Placental epithelial cell (primary cell): Measurements from ENCODE around the gene RNASE3. TPM values are rescaled to one million over a fixed set of nuclear protein-coding genes. Genes with fewer than 3 reads are reported as not detected.

Experiments used
- total RNA-seq: library from RNA; depleted of rRNA; stranded (reverse); fragments of >200 nt; gene quantifications from 2 replicates; pipeline ENCODE4 v1.2.3, GENCODE V29; 2012

RNASE3 gene
- total RNA-seq, result not detected in 2 replicates

DNA sequence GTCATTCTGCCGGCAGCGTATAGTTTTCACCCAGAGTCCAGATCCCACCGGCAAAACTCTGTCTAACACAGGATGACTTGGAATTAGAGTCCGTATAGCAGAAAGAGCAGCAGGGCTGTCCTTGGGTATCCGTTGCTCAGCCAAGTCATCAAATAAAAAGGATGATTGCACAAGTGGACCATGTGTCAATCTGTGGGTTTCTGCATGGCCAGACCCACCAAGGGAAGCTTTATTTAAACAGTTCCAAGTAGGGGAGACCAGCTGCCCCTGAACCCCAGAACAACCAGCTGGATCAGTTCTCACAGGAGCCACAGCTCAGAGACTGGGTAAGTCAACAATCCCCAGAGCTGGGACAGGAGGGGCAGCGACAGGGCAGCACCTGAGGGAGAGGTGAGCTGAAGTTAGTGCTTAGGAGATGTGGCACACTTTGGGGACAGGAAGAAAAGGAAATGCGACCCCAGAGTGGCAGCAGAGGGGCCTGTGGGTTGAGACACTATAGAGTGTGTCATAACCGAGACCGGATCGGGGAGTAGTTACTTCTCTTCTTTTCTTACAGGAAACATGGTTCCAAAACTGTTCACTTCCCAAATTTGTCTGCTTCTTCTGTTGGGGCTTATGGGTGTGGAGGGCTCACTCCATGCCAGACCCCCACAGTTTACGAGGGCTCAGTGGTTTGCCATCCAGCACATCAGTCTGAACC is at the start of gene RNASE3:
TSS of gene RNASE3 (plus strand) at position 260 of the 700 bp plus-strand sequence. CDS start at position 562, 302 bp downstream.

Other genes starting within 250 kb of the RNASE3 start
- gene OR6S1, start 249.7 kb upstream of the RNASE3 start, total RNA-seq, result not detected in 2 replicates
- 16.9 and 20.0 TPM in 2 replicates for gene RNASE4, start 206.8 kb upstream of the RNASE3 start, total RNA-seq
- 6.5 and 6.7 TPM in 2 replicates for gene ANG, start 202.6 kb upstream of the RNASE3 start, total RNA-seq
- not detected in 2 replicates for gene EDDM3A, start 145.5 kb upstream of the RNASE3 start, total RNA-seq
- not detected in 2 replicates for gene EDDM3B, start 123.0 kb upstream of the RNASE3 start, total RNA-seq
- not detected in 2 replicates for gene RNASE6, start 110.1 kb upstream of the RNASE3 start, total RNA-seq
- 0.39 and 0.87 TPM in 2 replicates for gene RNASE1, start 88.5 kb upstream of the RNASE3 start, total RNA-seq
- not detected in 2 replicates for gene RNASE2, start 64.1 kb downstream of the RNASE3 start, total RNA-seq
- gene METTL17, start 98.6 kb downstream of the RNASE3 start, total RNA-seq, result 65.2 and 66.5 TPM in 2 replicates
- 1.4 and 3.9 TPM in 2 replicates for gene SLC39A2, start 107.9 kb downstream of the RNASE3 start, total RNA-seq
- 8.5 and 98.9 TPM in 2 replicates for gene NDRG2, start 133.7 kb downstream of the RNASE3 start, total RNA-seq
- gene TPPP2, start 138.8 kb downstream of the RNASE3 start, total RNA-seq, result not detected in 2 replicates
- gene RNASE13, start 143.4 kb downstream of the RNASE3 start, total RNA-seq, result not detected in 2 replicates
- not detected in 2 replicates for gene RNASE7, start 151.0 kb downstream of the RNASE3 start, total RNA-seq
- not detected in 2 replicates for gene RNASE8, start 166.4 kb downstream of the RNASE3 start, total RNA-seq
- 47.2 and 59.7 TPM in 2 replicates for gene ARHGEF40, start 178.9 kb downstream of the RNASE3 start, total RNA-seq
- gene ZNF219, start 207.3 kb downstream of the RNASE3 start, total RNA-seq, result 4.8 and 8.6 TPM in 2 replicates
- gene TMEM253, start 209.7 kb downstream of the RNASE3 start, total RNA-seq, result 0.33 TPM in 1 of 2 replicates, not detected in the other